Mesenchymal stem cell (in vitro differentiated cells and primary cell): ENCODE measurements around the gene ARHGEF25.
"Not testable (repeated sequence)": the region's sequence is repeated elsewhere in the genome, so short reads cannot be mapped to it uniquely, and the experiment has no call there.

Source experiments
- DNase-seq: peaks from one replicate; pipeline ENCODE4 v3.0.0-alpha.2; 2013
- H2AFZ ChIP-seq: one replicate; pipeline ENCODE4 v1.6.1; 2013; ENCODE audit warnings: low read depth, mild to moderate bottlenecking, control low read depth, inconsistent platforms, low read length, moderate library complexity
- H2AK5ac ChIP-seq: 2 replicates; pipeline ENCODE4 v1.6.1; 2013; ENCODE audit warnings: low read length, moderate library complexity, mild to moderate bottlenecking, inconsistent platforms; ENCODE audit not compliant: severe bottlenecking
- H2BK120ac ChIP-seq: one replicate; pipeline ENCODE4 v1.6.1; 2013; ENCODE audit warnings: low read depth, mild to moderate bottlenecking, inconsistent platforms, low read length, moderate library complexity
- H2BK12ac ChIP-seq, 2 experiments: one replicate each; pipeline ENCODE4 v1.6.1; 2013; ENCODE audit warnings: inconsistent platforms in 2 of 2, low read length in 2 of 2, mild to moderate bottlenecking in 2 of 2, moderate library complexity in 2 of 2, control low read depth in 1 of 2
- H2BK15ac ChIP-seq: one replicate; pipeline ENCODE4 v1.6.1; 2013; ENCODE audit warnings: mild to moderate bottlenecking, low read depth, inconsistent platforms; ENCODE audit not compliant: poor library complexity, severe bottlenecking
- H2BK5ac ChIP-seq: 2 replicates; pipeline ENCODE4 v1.6.1; 2013; ENCODE audit warnings: low read depth, mild to moderate bottlenecking, low read length, control low read depth, inconsistent platforms; ENCODE audit not compliant: poor library complexity, severe bottlenecking
- H3K14ac ChIP-seq, 2 experiments: one replicate each; pipeline ENCODE4 v1.6.1; 2013; ENCODE audit warnings: inconsistent platforms in 2 of 2, low read length in 2 of 2, control low read depth in 1 of 2, mild to moderate bottlenecking in 1 of 2, moderate library complexity in 1 of 2
- H3K18ac ChIP-seq, 2 experiments: one replicate each; pipeline ENCODE4 v1.6.1; 2013; ENCODE audit warnings: inconsistent platforms in 2 of 2, low read length in 2 of 2, control low read depth in 1 of 2, low read depth in 1 of 2, mild to moderate bottlenecking in 1 of 2
- H3K23ac ChIP-seq, 2 experiments: one replicate each; pipeline ENCODE4 v1.6.1; 2013; ENCODE audit warnings: inconsistent platforms in 2 of 2, low read length in 2 of 2, mild to moderate bottlenecking in 2 of 2, moderate library complexity in 2 of 2, control low read depth in 1 of 2
- H3K27ac ChIP-seq: 2 replicates; pipeline ENCODE4 v1.5.1; 2013; ENCODE audit warnings: mild to moderate bottlenecking, moderate library complexity, low read length, control low read depth, inconsistent platforms; ENCODE audit not compliant: poor library complexity, severe bottlenecking
- H3K27me3 ChIP-seq, 2 experiments: 2 replicates each; pipeline versions ENCODE4 v1.6.1 to v1.7.0; 2013; ENCODE audit warnings: low read length in 2 of 2, mild to moderate bottlenecking in 2 of 2, moderate library complexity in 2 of 2, control low read depth in 1 of 2, inconsistent platforms in 1 of 2; ENCODE audit not compliant: control insufficient read depth in 1 of 2, insufficient read depth in 1 of 2
- H3K36me3 ChIP-seq, 2 experiments: 2 replicates each; pipeline versions ENCODE4 v1.6.1 to v1.7.0; 2013; ENCODE audit warnings: low read length in 2 of 2, control low read depth in 1 of 2, inconsistent platforms in 1 of 2, low read depth in 1 of 2, mild to moderate bottlenecking in 1 of 2; ENCODE audit not compliant: insufficient read depth in 2 of 2, control insufficient read depth in 1 of 2
- H3K4ac ChIP-seq, 2 experiments: one replicate each; pipeline ENCODE4 v1.6.1; 2013; ENCODE audit warnings: inconsistent platforms in 2 of 2, low read length in 2 of 2, mild to moderate bottlenecking in 2 of 2, moderate library complexity in 2 of 2, control low read depth in 1 of 2, low read depth in 1 of 2
- H3K4me1 ChIP-seq: 2 replicates; pipeline ENCODE4 v1.6.1; 2013; ENCODE audit warnings: low read depth, low read length, control low read depth; ENCODE audit not compliant: control insufficient read depth, insufficient read depth
- H3K4me2 ChIP-seq: 2 replicates; pipeline ENCODE4 v1.6.1; 2013; ENCODE audit warnings: low read length, mild to moderate bottlenecking, inconsistent platforms; ENCODE audit not compliant: poor library complexity, severe bottlenecking
- H3K4me3 ChIP-seq, 2 experiments: 2 replicates each; pipeline versions ENCODE4 v1.5.1 to v1.7.0; 2013; ENCODE audit warnings: low read length in 2 of 2, mild to moderate bottlenecking in 2 of 2, control low read depth in 1 of 2, low read depth in 1 of 2; ENCODE audit not compliant: insufficient read depth in 1 of 2
- H3K79me1 ChIP-seq: replicated peaks from 2 replicates; pipeline ENCODE4 v1.6.1; 2013; ENCODE audit warnings: mild to moderate bottlenecking, control low read depth, low read length, inconsistent platforms; ENCODE audit not compliant: poor library complexity, severe bottlenecking
- H3K9ac ChIP-seq: 2 replicates; pipeline ENCODE4 v1.7.0; 2013; ENCODE audit warnings: mild to moderate bottlenecking, low read length, moderate library complexity
- H3K9me3 ChIP-seq: 2 replicates; pipeline ENCODE4 v1.7.0; 2013; ENCODE audit warnings: mild to moderate bottlenecking, low read length; ENCODE audit not compliant: control insufficient read depth
- H4K8ac ChIP-seq: one replicate; pipeline ENCODE4 v1.6.1; 2013; ENCODE audit warnings: inconsistent platforms, mild to moderate bottlenecking, low read length, moderate library complexity
- H4K91ac ChIP-seq: one replicate; pipeline ENCODE4 v1.6.1; 2013; ENCODE audit warnings: mild to moderate bottlenecking, low read length, inconsistent platforms
- WGBS: methylation state at CpG from one replicate; pipeline ENCODE4 v1.1.7; 2013; ENCODE audit warnings: mixed read lengths; 5-methylcytosine and 5-hydroxymethylcytosine counted together

Gene ARHGEF25

GRCh38 chr12:57646659-57647049 lies 35.4 kb downstream of the ARHGEF25 start:
- not testable (repeated sequence) for H3K9ac ChIP-seq, H4K91ac ChIP-seq, H3K23ac ChIP-seq, H3K4me3 ChIP-seq, H2AK5ac ChIP-seq, H3K27ac ChIP-seq, H2BK5ac ChIP-seq, H3K79me1 ChIP-seq, H3K14ac ChIP-seq, H2AFZ ChIP-seq, H3K18ac ChIP-seq, H3K4ac ChIP-seq, DNase-seq, H2BK15ac ChIP-seq, H2BK12ac ChIP-seq, H3K4me2 ChIP-seq, H3K27me3 ChIP-seq, H3K9me3 ChIP-seq, H3K4me1 ChIP-seq, H4K8ac ChIP-seq, H3K36me3 ChIP-seq, H2BK120ac ChIP-seq
- no CpG with 5 or more reads among the region's 15 CpGs for WGBS

- Histone ChIP-seq H3K9ac (no peak overlapping the region), H3K4me2 (no peak overlapping the region), H4K91ac (no peak overlapping the region), H3K27ac (no peak overlapping the region), H3K23ac (no peak overlapping the region), H2BK5ac (no peak overlapping the region), H4K8ac (no peak overlapping the region), H3K4me1 (peaks cover 3% of the 10 kb centered on the region), H3K27me3 (no peaks in the 10 kb centered on the region), H2BK12ac (no peak overlapping the region), H2BK15ac (no peak overlapping the region), H2AK5ac (no peak overlapping the region), H3K36me3 (peaks cover 0 to 3% of the 10 kb centered on the region in 2 experiments), H3K9me3 (peaks cover 5% of the 10 kb centered on the region), H2BK120ac (no peak overlapping the region), H3K4me3 (no peak overlapping the region), H3K14ac (no peak overlapping the region), H3K18ac (no peak overlapping the region), H3K79me1 (no peaks in the 10 kb centered on the region), H3K4ac (no peak overlapping the region), H2AFZ (no peak overlapping the region)
- DNase-seq = no peak
- WGBS = 50% methylated on average over 1 of the region's 3 CpGs
These were observed 42.8 kb downstream of the ARHGEF25 start for GRCh38 chr12:57654042-57654441.

DNA sequence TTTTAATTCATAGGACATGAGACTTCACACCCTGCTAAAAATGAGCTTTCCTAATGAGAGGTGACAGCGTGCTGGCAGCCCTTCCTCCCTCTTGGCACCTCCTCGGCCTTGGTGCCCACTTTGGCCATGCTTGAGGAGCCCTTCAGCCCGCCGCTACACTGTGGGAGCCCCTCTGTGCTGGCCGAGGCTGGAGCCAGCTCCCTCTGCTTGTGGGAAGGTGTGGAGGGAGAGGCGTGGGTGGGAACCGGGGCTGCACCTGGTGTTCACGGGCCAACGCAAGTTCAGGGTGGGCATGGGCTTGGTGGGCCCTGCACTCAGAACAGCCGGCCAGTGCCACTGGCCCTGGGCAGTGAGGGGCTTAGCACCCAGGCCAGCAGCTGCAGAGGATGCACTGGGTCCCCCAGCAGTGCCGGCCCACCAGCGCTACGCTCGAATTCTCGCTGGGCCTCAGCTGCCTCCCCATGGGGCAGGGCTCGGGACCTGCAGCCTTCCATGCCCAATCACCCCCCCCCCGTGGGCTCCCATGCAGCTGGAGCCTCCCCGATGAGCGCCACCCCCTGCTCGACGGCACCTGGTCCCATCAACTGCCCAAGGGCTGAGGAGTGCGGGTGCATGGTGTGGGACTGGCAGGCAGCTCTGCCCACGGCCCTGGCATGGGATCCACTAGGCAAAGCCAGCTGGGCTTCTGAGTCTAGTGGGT lies 44.5 kb downstream of the ARHGEF25 start:
- H2BK5ac ChIP-seq = no peak overlapping the region
- H3K9me3 ChIP-seq = peaks cover 5% of the 10 kb centered on the region
- H4K8ac ChIP-seq = no peak overlapping the region
- 76% methylated on average over 22 of the region's 23 CpGs for WGBS
- H4K91ac ChIP-seq = no peak overlapping the region
- H2BK120ac ChIP-seq = no peak overlapping the region
- H3K18ac ChIP-seq = no peak overlapping the region
- H3K14ac ChIP-seq = no peak overlapping the region
- peaks cover 0 to 3% of the 10 kb centered on the region in 2 experiments for H3K36me3 ChIP-seq
- no peak overlapping the region for H2AFZ ChIP-seq
- H3K27ac ChIP-seq = no peak overlapping the region
- no peak overlapping the region for H2BK15ac ChIP-seq
- no peak overlapping the region for H2AK5ac ChIP-seq
- no peaks in the 10 kb centered on the region for H3K79me1 ChIP-seq
- peaks cover 3% of the 10 kb centered on the region for H3K4me1 ChIP-seq
- DNase-seq = no peak
- no peak overlapping the region for H3K4ac ChIP-seq
- no peaks in the 10 kb centered on the region for H3K27me3 ChIP-seq
- no peak overlapping the region for H3K23ac ChIP-seq
- H3K4me2 ChIP-seq = no peak overlapping the region
- H2BK12ac ChIP-seq = no peak overlapping the region
- H3K9ac ChIP-seq = no peak overlapping the region
- no peak overlapping the region for H3K4me3 ChIP-seq

DNA sequence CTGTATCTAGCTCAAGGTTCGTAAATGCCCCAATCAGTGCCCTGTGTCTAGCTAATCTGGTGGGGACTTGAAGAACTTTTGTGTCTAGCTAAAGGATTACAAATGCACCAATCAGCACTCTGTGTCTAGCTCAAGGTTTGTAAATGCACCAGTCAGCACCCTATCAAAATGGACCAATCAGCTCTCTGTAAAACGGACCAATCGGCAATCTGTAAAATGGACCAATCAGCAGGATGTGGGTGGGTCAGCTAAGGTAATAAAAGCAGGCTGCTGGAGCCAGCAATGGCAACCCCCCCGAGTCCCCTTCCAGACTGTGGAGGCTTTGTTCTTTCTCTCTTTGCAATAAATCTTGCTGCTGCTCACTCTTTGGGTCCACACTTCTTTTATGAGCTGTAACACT lies 45.2 kb downstream of the ARHGEF25 start:
- 72% methylated on average over 3 of the region's 4 CpGs for WGBS
- H4K8ac ChIP-seq, H3K36me3 ChIP-seq, H2AFZ ChIP-seq, H3K4me1 ChIP-seq, DNase-seq, H3K27ac ChIP-seq, H3K27me3 ChIP-seq, H3K18ac ChIP-seq, H3K9me3 ChIP-seq, H3K79me1 ChIP-seq, H4K91ac ChIP-seq, H2BK120ac ChIP-seq, H2BK5ac ChIP-seq, H3K4me2 ChIP-seq, H3K4ac ChIP-seq, H2BK15ac ChIP-seq, H3K4me3 ChIP-seq, H2AK5ac ChIP-seq, H3K23ac ChIP-seq, H3K14ac ChIP-seq, H3K9ac ChIP-seq, H2BK12ac ChIP-seq: not testable (repeated sequence)
